HS-5 (cell line): ENCODE results near the gene GPR171.

Experiments
- DNase-seq: peaks from one replicate; pipeline ENCODE4 v3.0.0-alpha.2; 2012; ENCODE audit warnings: low read depth

The GPR171 gene

DNA sequence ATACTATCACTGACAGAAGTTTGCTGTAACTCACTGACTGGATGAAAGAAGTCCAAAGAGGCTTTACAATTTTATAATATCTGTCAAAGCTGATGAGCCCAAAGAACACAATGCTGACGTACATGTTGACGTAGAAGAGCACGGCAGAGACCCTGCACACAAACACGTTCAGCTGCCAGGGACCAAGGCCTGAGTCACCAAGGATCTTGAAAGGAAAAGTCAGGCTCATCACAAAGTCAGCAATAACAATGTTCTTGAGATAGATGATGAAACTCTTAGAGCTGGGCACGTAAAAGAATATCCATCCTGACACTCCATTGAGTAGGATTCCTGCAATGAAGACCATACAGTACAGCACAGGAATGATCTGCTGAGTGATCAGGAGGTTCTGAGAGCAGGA lies 10.9 kb upstream of the GPR171 start:
- DNase-seq = no peak

DNA sequence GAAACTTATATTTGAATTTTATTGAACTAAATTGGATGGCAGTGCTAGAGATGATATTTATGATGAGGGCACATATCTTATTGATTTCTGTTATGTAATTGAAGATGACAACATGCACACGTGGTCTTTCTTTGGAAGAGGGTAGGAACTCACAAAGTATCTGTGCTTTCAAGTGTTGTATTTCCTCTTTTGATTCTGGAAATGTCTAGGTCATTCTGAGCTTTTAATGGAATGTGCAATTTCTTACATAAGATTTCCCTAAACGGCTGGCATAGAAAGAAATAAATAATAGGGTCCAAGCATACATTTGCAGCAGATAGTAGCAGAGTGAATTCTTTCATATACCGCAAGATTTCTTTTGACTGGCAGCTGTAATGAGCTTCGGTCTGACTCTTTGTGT lies 10.1 kb upstream of the GPR171 start:
- no peak for DNase-seq

DNA sequence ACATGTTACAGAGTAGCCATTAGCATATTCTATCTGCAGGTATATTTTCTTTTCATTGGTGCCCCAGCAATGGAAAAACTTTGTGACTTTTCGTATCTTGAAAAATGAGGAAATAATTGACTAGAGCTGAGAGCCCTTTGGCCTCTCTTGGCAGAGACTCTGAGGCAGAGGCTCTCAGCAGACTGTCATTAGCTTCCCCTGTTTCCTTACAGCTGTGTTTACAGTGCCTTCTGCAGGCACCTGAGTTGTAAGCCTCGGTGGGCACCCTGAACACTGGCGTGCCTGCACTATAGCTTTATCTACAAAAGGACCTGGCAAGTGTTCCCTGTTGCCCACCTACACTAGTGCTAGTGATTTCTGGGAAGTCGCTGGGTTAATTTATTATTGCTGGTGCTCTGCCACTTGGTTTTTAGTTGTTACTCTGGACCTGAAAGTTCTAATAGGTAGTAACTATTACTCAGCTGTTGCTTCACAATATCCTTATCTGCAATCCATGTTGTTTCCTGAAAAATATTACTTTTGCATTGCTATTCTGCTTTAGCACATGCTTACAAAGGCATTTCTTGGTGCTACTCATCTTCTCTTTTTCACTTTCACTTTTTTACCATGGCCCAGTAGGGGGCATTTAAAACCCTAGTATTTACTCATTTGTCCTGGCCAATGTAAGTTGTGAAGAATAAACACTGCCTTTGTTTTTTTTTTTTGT lies 7.8 kb upstream of the GPR171 start:
- no peak for DNase-seq

DNA sequence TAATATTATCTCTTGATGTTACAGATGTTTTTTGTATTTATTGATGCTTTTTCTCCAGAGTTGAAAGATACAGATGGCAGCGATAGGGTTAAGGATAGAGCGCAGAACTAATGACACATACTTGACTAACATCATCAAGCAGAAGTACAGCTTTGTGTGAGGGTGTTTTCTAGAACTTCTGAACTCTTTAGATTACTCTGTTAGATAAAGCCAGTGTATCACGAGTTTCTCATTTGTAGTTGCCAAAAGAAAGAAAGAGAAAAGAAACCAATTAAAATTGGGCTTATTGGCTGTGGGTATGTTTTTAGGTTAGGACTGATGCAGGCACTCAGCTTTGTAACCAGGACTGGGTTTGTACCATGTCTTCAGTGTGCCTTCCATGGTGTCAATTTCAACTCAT lies 6.6 kb upstream of the GPR171 start:
- DNase-seq = no peak

DNA sequence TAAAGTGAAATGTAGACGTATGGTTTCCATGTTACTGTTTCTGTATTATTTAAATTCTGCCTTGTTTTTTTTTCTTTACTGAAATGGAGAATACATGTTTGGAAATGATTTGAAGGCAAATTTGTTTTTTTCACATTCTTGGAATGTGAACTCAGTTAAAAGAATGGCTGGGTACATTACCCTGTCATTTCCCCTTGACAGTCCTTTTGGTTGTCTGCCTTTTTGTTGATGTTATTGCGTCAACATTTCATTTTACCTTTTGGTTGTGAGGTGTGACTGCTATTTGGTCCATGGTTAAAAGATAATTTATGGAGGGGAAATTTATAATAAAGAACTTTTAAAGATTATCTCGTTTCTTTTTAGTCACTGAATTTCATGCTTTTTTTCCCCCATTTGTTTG lies 3.2 kb upstream of the GPR171 start:
- no peak for DNase-seq

DNA sequence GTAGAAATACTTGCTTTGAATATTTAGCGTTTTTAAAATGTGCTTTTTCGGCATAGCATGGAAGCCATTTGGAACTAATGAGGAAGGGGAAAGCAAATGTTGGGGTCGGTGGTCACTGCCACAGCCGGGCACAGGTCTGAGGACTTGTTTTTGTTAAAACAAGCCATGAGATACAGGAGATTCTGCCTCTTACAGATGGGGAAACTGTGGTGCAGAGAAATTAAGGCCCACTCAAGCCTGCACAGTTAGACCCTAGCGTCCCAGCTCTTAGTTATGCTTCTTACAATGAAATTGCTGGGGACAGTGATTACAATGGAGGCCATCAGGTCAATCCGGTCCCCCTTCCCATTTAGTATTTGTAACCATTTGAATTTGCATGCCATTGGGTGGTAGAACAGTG lies 2.5 kb upstream of the GPR171 start:
- DNase-seq = no peak

DNA sequence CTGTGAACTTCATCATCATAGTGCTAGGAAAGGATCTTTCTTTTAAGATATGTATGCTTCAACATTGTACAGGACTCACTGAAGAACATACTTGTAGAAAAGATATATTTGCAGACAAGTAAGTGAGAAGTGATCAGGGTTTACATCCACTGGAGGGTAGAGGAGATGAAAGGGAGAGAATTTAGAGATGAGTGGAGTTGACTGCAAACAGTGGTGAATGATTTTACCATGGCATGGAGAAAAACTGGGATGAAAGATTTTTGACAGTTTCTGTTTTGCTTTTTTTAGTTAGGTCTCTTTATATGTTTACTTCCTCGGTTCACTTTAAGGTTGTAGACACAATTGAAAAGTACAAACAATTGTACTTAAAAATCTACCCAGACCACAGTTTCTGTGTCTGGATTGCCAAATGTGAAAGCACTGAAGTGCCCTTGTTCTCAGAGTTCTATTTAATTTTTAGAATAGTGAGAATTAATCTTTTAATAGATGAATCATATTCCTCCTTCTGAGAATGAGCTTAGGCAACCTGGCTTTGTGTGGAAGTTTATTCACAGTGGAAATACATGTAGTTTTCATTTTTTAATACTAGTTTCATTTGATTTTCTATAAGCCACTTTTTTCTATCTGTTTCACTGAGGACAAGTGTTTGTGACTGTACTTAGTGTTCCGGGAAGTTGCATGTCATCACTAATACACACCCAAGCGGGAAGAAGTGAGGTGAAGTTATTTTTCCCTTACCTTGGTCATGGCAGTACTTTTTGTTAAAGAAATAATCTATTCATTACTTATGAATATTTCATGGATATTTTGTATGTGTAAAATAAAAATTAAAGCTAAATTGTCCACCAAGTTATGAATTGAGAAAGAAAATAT lies 1.8 kb upstream of the GPR171 start:
- DNase-seq = no peak

- no peak for DNase-seq
Observed at GRCh38 chr3:151201051-151201730, 1.8 kb downstream of the GPR171 start.

- no peak for DNase-seq
Observed at GRCh38 chr3:151200586-151200985, 2.4 kb downstream of the GPR171 start.

DNA sequence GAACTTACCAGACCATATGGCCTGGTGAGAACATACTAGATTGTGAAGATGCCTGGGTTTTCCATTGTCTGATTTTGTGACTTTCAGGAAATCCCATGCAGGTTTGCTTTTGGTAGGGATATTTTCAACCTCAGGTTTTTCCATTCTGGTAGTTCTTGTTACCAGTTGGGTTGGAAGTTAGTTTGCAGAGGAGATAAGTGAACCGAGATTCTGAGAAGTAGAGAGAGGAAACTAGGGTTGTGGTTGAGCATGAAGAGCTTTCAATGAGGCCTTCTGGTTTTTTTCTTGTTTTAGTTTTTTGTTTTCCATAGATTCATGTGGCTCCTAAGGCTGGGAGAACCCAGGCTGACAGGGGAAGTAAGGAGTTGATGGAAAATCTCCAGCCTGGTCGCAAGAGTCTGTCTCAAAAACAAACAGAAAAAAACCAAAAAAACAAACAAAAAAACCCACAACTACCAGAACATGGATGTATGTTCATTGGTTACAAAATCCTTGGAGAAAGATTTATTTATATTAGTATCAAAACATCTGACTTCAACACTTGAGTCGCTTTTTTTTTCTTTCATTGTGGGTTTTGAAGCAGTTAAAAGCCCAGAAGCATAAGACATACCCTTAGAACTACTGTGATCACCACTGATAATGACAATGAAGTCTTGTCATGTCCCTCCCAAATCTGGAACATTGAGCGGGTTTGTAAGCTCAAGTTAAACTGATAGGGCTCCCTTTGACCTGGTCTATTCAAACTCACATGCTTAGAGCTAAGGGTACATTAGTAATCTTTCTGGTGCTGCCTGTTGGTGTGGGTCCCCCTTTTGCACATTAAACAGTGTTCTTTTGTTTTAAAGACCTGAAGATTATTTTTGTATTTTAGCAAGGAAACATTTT lies 3.2 kb downstream of the GPR171 start:
- no peak for DNase-seq

- DNase-seq = no peak
Observed at GRCh38 chr3:151198849-151199248, 4.2 kb downstream of the GPR171 start.

- DNase-seq = peak; percentile 16
Observed at GRCh38 chr3:151197981-151198767, 4.8 kb downstream of the GPR171 start.

DNA sequence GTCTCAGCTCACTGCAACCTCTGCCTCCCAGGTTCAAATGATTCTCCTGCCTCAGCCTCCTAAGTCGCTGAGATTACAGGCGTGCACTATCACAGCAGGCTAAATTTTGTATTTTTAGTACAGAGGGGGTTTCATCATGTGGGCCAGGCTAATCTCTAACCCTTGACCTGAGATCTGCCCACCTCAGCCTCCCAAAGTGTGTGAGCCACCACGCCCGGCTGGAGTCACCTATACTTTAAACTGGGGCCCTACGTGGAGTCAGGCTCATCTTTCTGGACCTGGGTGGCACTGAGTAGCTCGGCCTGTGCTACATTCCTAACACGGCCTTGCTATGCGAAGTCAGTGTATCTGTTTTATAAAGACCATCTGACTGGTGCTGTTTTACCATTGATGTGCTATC lies 5.8 kb downstream of the GPR171 start:
- DNase-seq = no peak

- no peak for DNase-seq
Observed at GRCh38 chr3:151196434-151196833, 6.6 kb downstream of the GPR171 start.

DNA sequence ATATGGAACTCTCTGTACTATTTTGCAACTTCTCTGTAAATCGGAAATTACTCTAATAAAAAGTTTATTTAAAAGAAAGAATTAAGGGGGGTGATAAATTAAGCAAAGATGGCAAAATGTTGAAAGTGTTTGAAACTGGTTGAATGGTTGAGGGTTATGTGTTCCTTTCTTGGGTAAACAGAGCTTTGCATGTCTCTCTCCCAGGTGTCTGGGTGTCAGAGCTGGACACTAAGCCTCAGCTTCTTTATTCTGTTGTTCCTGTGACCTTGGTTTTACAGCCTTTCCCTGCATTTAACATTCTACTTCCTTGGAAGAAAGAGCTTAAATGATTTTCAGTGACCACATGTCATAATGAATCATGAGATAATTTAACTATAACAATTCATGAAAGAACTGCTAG lies 7.2 kb downstream of the GPR171 start:
- DNase-seq = no peak

- DNase-seq = no peak
Observed at GRCh38 chr3:151192545-151192944, 10.5 kb downstream of the GPR171 start.

DNA sequence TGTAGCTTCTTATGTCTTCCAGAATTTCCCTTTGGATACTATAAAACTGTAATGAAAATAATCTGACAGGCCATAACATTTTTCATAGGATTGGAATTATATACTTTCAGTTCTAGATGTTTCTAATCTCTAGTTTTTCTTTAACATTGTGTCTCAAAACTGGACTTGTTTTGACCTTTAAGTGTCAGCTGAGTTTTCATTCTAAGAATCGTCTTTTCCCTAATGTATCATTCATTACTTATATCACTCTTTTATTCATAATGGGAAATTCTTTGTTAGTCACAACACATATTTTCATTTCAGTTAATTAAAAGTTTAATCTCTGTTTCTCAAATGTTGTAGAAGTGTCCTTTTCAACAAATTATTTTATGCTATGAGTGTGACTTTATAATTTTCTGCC lies 11.9 kb downstream of the GPR171 start:
- no peak for DNase-seq

DNA sequence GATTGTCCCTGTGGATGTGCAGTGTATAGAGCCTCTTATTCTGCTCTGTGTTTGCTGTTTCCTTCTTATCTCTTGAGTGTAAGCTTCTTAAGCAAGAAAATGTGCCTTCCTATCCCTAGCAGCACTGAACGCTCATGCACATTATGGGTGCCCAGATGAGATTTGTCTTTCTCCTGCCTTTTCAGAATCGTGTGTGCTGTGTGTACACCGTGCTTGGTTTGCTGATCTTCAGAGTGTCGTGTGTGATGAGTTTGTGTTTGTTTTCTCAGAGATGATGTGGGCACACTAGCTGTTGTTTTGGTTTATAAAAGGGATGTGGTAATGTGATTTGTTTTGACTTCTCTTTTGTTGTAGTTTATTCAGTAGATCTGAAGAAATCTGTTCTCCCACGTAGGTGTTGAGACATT lies 19.7 kb downstream of the GPR171 start:
- no peak for DNase-seq

- no peak for DNase-seq
Observed at GRCh38 chr3:151182349-151183079, 20.5 kb downstream of the GPR171 start.

DNA sequence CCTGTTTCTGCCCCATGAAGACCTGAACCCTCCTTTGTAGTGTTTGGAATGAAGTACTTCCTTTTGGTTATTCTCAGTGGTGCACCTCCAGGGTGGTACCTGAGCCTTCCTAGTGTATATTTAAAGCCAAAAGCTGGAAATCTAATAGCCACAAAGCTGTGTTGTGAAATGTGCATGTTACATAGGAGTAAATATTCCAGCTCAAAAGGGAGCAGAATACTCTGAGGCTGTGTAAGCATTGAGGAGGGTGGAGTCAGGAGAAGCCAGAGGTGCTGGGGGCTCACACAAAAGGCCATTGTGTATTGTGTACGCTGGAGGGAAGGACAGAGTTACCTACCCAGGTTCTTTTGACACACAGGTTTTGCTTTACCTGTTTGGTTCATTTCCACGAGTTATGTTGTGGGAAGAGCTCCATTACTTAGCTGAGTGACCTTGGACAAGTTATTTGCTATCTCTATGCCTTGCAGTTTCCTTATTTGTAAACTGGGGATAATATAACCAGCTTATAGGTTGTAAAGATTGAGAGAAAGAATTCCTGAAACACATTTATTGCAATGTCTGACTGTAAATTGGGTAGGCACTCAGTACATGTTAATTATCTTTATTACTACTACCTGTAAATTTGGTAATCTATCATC lies 24.7 kb downstream of the GPR171 start:
- no peak for DNase-seq
